ENCODE data around the gene RUNX1.

Gene RUNX1

DNA sequence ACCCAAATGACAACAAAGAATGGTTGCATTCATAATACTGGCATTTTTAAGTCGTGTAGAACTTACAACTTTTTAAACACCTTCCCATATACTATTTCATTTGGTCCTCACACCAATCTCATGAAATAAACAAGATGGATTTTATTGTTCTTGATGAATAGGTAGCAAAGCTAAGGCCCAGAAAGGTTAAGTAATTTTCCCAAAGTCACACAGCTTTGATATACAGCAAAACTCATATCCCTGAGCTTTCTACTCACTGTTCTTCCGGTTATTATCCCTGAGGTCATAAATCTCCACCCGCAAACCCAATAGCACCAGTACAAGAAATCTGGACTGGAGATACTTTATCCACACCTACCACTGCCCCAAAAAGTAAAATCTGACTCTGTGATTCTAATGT lies 186.2 kb downstream of the RUNX1 start:
- Histone ChIP-seq H3K9ac (no peak overlapping the region), H3K9me3 (ENCODE audit: control insufficient read depth, low read length) (no peaks in the 10 kb centered on the region), H3K79me2 (no peaks in the 10 kb centered on the region), H3K4me2 (ENCODE audit: low read length) (no peak overlapping the region), H3K4me1 (no peaks in the 10 kb centered on the region), H3K27ac (no peak overlapping the region), H3K4me3 (ENCODE audit: low read depth, low read length) (no peak overlapping the region), H3K27me3 (ENCODE audit: control insufficient read depth, insufficient read depth, low read length) (no peaks in the 10 kb centered on the region), H2AFZ (no peak overlapping the region), H3K36me3 (ENCODE audit: control insufficient read depth, insufficient read depth, low read length) (no peaks in the 10 kb centered on the region)
- TF ChIP-seq, protein P1, sequence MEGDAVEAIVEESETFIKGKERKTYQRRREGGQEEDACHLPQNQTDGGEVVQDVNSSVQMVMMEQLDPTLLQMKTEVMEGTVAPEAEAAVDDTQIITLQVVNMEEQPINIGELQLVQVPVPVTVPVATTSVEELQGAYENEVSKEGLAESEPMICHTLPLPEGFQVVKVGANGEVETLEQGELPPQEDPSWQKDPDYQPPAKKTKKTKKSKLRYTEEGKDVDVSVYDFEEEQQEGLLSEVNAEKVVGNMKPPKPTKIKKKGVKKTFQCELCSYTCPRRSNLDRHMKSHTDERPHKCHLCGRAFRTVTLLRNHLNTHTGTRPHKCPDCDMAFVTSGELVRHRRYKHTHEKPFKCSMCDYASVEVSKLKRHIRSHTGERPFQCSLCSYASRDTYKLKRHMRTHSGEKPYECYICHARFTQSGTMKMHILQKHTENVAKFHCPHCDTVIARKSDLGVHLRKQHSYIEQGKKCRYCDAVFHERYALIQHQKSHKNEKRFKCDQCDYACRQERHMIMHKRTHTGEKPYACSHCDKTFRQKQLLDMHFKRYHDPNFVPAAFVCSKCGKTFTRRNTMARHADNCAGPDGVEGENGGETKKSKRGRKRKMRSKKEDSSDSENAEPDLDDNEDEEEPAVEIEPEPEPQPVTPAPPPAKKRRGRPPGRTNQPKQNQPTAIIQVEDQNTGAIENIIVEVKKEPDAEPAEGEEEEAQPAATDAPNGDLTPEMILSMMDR (IDR thresholded peaks at IDR 0.05): no peak

DNA sequence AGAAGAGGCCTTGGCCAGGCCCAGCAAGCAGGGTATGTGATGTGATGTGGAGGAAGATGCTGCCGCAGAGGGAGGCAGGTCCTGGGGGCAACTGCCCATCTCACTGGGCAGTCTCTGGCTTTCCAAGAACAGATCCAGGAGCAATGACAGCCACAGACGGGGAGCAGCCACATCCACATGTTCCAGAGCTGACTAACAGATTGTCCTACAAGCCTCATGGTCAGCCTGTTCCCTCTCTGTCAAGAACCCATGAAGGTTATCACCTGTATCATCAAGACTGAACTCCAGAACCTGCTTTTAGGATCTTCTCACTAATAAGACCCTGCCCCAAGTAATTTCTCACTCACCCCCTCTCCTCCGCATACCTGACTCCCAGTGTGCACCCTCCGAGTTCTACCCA lies 187.8 kb downstream of the RUNX1 start:
- no peak overlapping the region for H3K27ac ChIP-seq
- TF ChIP-seq, protein P1 (IDR thresholded peaks at IDR 0.05): no peak
- no peak overlapping the region for H3K9ac ChIP-seq
- no peaks in the 10 kb centered on the region for H3K79me2 ChIP-seq
- H3K27me3 ChIP-seq (ENCODE audit: control insufficient read depth, insufficient read depth, low read length): no peaks in the 10 kb centered on the region
- H2AFZ ChIP-seq: no peak overlapping the region
- no peak overlapping the region for H3K4me2 ChIP-seq (ENCODE audit: low read length)
- H3K9me3 ChIP-seq (ENCODE audit: control insufficient read depth, low read length): no peaks in the 10 kb centered on the region
- no peak overlapping the region for H3K4me3 ChIP-seq (ENCODE audit: low read depth, low read length)
- H3K36me3 ChIP-seq (ENCODE audit: control insufficient read depth, insufficient read depth, low read length): no peaks in the 10 kb centered on the region
- no peaks in the 10 kb centered on the region for H3K4me1 ChIP-seq

DNA sequence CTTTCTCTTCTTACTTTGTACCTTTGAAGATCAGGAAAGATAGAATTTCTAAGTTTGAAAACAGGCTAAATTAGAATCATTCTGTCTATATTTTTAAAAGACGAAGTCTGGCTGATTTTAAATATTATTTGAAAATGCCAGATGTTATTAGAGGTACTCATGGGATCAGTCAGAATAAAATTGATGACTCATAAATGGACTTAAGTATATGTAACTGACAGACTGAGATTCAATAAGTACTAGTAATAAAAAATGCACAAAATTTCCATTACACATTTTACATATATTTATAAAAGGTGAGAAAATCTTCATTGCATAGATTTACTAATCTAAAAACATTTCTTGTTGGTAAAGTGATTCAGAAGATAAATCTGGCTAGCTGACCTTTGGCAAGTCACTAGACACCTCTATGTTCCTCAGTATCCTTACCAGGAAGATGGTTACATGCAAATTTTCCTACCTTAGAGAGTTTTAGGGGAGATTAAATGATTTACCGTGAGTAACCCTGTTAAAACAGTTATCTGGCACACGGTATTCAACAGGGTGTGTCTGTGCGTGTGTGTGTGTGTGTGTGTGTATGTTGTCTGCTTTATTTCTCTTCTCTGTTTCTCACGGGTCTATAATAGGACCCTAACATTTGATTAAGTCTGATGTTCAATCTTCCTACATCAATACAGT lies 189.0 kb downstream of the RUNX1 start:
- Histone ChIP-seq H2AFZ (no peak overlapping the region), H3K4me1 (no peaks in the 10 kb centered on the region), H3K4me2 (ENCODE audit: low read length) (no peak overlapping the region), H3K27me3 (ENCODE audit: control insufficient read depth, insufficient read depth, low read length) (no peaks in the 10 kb centered on the region), H3K9me3 (ENCODE audit: control insufficient read depth, low read length) (no peaks in the 10 kb centered on the region), H3K36me3 (ENCODE audit: control insufficient read depth, insufficient read depth, low read length) (no peaks in the 10 kb centered on the region), H3K9ac (no peak overlapping the region), H3K79me2 (no peaks in the 10 kb centered on the region), H3K27ac (no peak overlapping the region), H3K4me3 (ENCODE audit: low read depth, low read length) (no peak overlapping the region)
- TF ChIP-seq, protein P1 (IDR thresholded peaks at IDR 0.05): no peak

DNA sequence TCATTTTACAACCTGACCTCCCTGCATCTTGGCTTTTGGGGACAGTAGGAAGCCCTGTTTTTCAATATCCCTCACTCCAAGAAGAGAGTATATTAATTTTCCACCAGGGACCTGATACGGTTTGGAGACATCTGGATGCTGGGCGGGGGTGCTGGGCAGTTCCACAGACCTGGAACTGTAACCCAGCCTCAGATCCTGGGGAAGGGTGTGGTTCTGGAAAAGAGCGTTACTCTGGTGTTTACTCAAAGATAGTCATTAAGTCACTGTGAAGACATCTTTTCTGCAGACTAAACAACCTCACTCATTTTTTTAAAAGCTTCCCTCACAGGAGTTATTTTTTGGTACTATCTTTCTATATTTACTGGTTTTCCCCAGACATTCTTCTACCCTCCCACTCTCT lies 190.5 kb downstream of the RUNX1 start:
- Histone ChIP-seq H3K79me2 (no peaks in the 10 kb centered on the region), H3K27me3 (ENCODE audit: control insufficient read depth, insufficient read depth, low read length) (no peaks in the 10 kb centered on the region), H3K27ac (no peak overlapping the region), H3K4me3 (ENCODE audit: low read depth, low read length) (no peak overlapping the region), H3K4me2 (ENCODE audit: low read length) (no peak overlapping the region), H3K4me1 (no peaks in the 10 kb centered on the region), H3K9ac (no peak overlapping the region), H3K9me3 (ENCODE audit: control insufficient read depth, low read length) (no peaks in the 10 kb centered on the region), H2AFZ (no peak overlapping the region), H3K36me3 (ENCODE audit: control insufficient read depth, insufficient read depth, low read length) (no peaks in the 10 kb centered on the region)
- TF ChIP-seq, protein P1 (IDR thresholded peaks at IDR 0.05): no peak

DNA sequence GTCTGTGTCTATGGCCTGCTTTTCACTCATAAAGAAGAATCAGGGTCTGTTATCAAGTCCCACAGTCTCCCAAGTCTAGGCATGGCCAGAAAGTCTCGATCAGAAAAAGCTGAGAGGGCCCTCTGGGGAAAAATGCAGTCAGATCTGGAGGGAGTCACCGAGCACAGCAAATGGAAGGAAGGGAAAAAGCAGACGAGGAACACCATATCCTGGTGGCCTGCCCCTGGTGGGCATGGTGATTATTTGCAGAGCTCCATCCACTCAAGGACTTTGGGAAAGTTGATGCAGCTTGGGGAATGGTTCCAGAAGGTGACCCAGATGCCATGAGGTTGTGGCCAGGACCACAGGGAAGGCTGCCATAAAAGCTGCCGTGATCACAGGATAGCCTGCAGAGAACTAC lies 191.2 kb downstream of the RUNX1 start:
- TF ChIP-seq, protein P1 (IDR thresholded peaks at IDR 0.05): no peak

More for the DNA sequence above, 191.2 kb downstream of the RUNX1 start:
- Histone ChIP-seq H3K36me3 (ENCODE audit: control insufficient read depth, insufficient read depth, low read length) (no peaks in the 10 kb centered on the region), H3K27me3 (ENCODE audit: control insufficient read depth, insufficient read depth, low read length) (no peaks in the 10 kb centered on the region), H3K27ac (no peak overlapping the region), H3K4me1 (no peaks in the 10 kb centered on the region), H3K9me3 (ENCODE audit: control insufficient read depth, low read length) (no peaks in the 10 kb centered on the region), H2AFZ (no peak overlapping the region), H3K4me3 (ENCODE audit: low read depth, low read length) (no peak overlapping the region), H3K9ac (no peak overlapping the region), H3K4me2 (ENCODE audit: low read length) (no peak overlapping the region), H3K79me2 (no peaks in the 10 kb centered on the region)
